HTR-8/SVneo (cell line): ENCODE measurements around the gene SREK1.
"Not testable (repeated sequence)": the region's sequence is repeated elsewhere in the genome, so short reads cannot be mapped to it uniquely, and the experiment has no call there.

Source experiments
- DNase-seq: peaks from one replicate; pipeline ENCODE4 v3.0.0; 2011; ENCODE audit warnings: low spot score, mixed read lengths; ENCODE audit not compliant: insufficient read length
- FAIRE-seq: peaks from 2 replicates; lab custom pipeline; 2011; peaks lifted over from hg19 to GRCh38; lab: Jason Lieb, UNC

Gene SREK1, protein sequence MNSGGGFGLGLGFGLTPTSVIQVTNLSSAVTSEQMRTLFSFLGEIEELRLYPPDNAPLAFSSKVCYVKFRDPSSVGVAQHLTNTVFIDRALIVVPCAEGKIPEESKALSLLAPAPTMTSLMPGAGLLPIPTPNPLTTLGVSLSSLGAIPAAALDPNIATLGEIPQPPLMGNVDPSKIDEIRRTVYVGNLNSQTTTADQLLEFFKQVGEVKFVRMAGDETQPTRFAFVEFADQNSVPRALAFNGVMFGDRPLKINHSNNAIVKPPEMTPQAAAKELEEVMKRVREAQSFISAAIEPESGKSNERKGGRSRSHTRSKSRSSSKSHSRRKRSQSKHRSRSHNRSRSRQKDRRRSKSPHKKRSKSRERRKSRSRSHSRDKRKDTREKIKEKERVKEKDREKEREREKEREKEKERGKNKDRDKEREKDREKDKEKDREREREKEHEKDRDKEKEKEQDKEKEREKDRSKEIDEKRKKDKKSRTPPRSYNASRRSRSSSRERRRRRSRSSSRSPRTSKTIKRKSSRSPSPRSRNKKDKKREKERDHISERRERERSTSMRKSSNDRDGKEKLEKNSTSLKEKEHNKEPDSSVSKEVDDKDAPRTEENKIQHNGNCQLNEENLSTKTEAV

DNA sequence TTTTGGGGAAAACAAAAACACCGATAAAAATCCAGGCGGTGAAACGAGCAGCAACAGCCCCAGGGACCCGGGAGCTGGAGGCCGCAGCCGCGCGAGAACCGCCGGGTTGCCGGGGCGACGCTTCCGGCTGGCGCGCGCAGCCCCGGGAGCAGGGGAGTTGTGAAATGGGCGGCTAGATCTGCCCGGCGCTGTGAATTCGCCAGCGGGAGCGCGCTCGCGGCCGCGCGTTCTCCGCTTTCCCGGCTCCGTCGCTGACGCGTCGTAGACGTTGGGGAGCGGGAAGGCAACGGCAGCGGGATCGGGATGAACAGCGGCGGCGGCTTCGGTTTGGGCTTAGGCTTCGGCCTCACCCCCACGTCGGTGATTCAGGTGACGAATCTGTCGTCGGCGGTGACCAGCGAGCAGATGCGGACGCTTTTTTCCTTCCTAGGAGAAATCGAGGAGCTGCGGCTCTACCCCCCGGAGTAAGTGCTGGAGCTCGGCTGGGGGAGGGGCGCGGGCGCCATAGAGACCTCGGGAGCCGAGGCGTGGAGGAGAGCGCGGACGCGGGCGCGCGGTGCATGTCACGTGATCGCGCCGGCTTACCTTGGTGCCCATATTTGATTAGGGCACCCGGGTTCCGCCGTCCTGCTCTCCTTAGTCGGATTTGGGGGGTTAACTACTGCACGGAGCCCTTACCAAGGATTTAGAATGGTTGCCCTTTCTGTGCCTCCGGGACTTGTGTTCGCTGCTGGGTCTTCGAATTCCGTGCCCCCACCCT lies at the start of gene SREK1:
Gene SREK1, plus strand, starts transcription at position 227 of the 760 bp plus-strand sequence. Its CDS starts 77 bp downstream, at position 304.
- DNase-seq (peak; percentile 93), FAIRE-seq (peak; percentile 51)

DNA sequence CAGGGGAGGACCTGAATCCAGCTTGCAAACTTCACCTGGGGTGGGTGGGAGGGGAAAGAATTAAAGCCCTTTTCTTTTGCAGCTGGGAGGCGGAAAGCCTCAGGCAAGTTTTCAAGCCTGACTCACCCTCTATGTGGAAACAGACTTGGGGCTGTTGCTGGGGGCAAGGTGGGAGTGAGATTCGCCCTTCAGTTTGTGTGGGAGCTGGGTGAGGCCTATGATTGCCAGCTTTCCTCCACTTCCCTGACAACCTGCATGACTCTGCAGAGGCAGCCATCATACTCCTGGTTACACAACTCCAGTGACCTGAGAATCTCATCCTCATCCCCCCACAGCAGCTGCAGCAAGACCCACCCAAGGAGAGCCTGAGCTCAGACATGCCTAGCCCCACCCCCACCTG lies 43.2 kb upstream of the SREK1 start:
- no peak for FAIRE-seq
- DNase-seq: no peak

DNA sequence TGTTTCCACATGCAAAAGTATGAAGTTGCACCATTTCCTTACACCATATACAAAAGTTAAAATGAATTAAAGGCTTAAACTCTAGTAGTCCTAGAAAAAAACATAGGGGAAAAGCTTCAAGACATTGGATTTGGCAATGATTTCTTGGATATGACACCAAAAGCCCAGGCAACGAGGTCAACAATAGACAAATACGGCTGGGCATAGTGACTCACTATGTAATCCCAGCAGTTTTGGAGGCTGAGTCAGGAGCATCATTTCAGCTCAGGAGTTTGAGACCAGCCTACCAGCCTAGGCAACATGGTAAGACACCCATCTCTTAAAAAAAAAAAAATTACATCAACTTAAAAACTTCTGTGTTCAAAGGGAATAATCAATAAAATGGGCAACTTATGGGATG lies 30.9 kb upstream of the SREK1 start:
- DNase-seq (no peak), FAIRE-seq (no peak)

DNA sequence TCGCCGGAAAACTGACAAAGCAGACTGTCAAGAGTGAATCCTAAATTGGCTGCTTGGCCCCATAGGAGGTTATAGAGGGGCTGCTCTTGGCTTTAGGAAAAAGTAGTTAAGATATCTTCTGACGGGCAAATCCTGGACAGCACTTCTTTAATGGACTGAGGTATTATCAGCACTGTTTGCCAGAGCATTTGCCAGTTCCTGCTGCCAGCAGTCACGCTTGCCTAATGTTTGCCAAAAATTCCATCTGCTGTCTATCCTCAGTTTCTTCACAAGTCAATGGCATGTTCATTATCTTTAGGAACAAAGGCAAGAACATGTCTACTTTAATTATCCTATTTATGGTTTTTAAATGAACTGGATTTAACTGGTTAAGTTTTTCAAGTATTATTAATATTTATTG lies 25.8 kb upstream of the SREK1 start:
- FAIRE-seq (no peak), DNase-seq (no peak)

DNA sequence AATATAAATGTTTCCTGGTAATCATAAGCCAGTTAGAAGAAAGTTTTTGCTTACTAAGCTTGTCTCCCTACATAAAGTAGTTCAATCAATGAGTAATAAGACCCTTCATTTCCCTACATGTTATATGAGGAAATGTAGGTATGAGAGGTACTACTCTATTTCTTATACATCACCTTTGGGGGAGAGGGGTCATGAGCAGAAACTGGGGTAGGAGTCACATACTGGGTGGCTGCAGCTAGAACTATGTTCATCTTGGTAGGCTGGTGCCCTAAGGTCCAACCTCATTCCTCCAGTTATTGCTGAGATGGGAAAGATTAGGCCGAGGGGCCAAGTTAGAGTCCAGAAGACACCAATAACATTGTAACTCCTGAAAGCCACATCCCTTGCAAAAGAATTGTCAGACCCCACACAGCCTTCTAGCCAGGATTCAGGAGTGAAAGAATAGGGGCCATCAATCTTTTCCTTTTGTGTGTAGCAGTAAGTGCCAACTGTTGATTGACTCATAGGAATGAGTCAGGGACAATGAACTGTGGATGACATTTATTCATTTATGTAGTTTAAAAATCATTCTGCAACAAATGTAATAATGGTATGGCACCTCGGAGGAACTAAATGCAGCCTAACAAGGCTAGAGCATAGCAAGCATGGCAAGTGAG lies 21.6 kb upstream of the SREK1 start:
- FAIRE-seq: peak; percentile 44
- DNase-seq: no peak

DNA sequence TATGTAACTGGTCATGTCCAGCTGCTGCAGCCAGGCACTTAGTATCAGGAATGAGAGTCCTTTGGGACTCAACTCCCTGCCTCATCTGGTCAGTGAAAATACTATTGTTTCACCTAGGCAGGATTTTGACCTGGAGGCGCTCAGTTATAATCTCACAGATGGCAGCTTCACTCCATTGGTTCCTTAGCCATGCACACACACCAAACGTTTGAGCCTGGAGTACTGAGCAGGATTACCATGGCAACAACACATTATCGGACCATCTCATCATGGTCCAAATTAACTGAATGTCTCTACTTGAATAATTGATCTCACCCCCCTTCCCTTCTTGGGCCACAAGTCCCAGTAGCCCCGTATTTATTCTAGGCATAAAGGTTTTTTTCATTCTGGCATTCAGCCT lies 15.0 kb upstream of the SREK1 start:
- DNase-seq: no peak
- no peak for FAIRE-seq

DNA sequence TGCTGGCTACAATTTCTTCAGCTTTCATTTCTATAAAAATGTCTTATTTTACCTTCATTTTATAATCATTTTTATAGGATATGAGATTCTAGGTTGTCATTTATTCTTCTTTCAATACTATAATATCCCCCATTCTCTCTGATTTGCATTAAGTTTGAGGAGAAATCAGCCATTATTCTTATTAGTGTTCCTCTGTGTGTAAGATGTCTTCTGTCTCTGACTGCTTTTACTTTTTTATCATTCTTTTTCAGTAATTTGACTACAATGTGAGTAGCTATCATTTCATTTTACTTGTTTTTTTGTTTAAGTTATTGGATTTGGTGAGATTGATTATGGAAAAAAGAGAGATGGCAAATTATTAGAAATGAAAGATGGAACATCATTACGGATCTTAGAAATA lies 13.6 kb upstream of the SREK1 start:
- no peak for FAIRE-seq
- no peak for DNase-seq

DNA sequence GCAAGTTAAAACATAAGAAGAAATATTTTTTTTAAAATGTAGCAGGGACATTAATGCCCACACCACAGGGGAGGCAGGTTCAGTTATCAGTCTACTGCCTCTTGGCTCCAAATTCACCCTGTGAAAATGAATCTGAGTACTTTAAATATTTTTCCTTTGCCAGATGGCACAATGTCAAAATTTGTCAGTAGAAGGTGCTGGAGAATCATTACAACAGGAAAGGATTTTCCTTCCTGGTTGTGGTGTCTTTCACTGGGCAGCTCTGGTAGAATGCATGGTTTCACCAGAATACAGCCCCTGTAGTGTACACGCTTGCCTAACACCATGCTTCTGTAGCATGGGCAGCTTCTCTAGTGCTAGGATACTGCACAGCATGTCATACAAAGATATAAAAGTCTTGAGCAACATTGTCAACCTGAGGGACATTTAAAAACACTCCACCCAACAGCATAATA lies 9.7 kb upstream of the SREK1 start:
- DNase-seq: no peak
- no peak for FAIRE-seq

DNA sequence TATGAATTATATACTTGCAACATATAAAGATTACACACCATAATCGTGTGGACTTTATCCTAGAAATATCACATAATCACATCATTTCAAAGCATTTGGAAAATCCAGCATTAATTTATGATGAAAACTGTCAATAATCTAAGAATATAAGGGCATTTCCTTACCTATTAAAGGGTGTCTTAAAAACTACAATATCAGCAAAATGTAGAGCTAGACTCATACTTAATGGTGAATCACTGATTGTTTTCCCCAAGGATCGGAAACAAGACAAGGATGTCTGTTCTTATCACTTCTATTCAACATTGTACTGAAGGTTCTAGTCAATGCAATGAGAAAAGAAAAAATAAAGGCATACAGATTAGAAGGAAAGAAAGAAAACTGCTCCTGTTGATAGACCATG lies 8.0 kb upstream of the SREK1 start:
- no peak for FAIRE-seq
- no peak for DNase-seq

DNA sequence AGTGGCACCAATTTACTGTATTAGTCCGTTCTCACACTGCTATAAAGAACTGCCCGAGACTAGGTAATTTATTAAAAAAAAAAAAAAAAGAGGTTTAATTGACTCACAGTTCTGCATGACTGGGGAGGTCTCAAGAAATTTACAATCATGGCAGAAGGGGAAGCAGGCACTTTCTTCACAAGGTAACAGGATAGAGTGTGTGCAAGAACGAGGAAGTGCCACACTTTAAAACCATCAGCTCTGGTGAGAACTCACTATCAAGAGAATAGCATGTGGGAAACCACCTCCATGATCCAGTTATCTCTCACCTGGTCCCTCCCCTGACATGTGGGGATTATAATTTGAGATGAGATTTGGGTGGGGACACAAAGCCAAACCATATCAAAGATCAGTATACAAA lies 7.2 kb upstream of the SREK1 start:
- FAIRE-seq, DNase-seq: not testable (repeated sequence)

DNA sequence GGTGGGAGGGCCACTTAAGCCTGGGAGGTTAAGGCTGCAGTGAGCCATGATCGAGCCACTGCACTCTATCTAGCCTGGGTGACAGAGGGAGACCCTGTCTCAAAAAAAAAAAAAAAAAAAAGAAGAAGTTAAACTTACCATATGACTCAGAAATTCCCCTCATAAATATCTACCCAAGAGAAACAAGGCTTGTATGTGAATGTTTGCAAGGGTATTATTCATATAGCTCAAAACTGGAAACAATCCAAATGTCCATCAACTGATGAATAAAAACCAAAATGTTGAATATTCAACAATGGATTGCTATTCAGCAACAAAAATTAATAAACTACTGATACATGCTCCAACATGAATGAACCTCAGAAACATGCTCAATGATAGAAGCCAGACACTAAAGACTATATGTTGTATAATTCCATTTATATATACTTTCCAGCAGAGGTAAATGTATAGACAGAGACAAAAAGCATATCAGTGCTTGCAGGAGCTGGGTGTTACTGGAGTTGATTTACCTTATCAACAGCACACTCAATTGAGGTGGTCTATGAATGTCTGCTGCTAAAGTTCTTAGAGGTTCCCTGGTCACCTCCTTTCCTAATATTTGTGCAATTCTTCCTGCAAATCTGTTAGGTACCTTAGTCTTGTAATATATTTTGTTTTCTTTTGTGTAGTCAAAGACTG lies 5.3 kb upstream of the SREK1 start:
- DNase-seq (no peak), FAIRE-seq (no peak)

DNA sequence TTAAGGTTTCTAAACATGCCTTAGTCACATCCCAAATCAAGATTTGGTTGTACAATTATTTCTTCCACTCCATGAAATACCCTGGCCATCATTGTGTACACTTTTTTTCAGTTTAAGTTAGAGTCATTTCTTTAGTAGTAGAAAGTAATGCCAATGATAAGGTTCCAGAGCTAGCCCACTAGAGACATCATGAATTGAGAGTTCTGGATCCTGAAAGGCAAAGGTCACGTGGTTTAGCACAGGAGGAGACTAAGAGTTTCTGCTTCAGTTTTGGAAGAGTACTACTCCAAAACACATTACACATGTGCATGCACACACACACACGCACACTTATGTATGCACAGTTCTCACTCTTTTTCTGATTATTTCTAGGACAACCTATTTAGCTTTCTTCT lies 4.8 kb upstream of the SREK1 start:
- DNase-seq (no peak), FAIRE-seq (no peak)

DNA sequence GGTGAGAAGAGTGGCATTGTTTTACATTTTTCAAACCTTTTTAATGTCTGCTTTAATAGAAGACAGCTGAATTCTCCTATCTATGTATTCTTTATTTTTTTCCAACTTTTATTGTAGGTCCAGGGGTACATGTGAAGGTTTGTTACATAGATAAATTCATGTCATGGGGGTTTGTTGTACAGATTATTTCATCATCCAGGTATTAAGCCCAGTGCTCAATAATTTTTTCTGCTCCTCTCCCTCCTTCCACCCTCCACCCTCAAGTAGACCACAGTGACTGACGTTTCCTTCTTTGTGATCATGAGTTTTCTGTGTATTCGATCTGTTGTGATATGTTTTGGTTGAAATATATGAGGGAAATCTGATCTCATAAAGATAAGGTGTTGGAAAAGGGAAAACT lies 1.7 kb upstream of the SREK1 start:
- FAIRE-seq (no peak), DNase-seq (no peak)

DNA sequence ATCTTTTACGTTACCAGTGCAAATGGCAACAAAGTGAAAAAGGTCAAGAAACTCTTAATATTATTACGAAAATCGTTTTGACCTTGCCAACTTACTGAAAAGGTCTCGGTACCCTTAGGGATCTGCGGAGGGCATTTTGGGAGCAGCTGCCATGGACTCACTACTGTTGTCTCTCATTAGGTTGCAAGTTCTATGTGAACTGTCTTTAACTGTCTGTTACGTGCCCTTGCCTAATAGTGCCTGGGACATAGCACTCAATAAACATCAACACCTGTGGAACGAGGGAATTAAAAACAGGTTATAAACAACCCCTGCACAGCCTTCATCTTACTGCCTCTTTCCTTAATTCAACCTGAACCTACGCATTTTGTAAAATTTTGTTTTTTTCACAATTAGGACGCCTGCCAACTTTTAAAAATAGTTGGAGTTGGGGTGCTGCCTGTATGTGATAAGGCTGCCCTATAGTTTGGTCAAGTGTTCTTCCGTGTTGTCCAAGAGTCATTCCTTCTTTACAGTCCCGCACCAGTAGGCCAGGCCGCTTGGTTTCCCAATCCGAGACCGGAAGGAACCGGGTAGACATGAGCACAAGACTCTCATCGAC lies 527 bp upstream of the SREK1 start:
- no peak for DNase-seq
- no peak for FAIRE-seq

DNA sequence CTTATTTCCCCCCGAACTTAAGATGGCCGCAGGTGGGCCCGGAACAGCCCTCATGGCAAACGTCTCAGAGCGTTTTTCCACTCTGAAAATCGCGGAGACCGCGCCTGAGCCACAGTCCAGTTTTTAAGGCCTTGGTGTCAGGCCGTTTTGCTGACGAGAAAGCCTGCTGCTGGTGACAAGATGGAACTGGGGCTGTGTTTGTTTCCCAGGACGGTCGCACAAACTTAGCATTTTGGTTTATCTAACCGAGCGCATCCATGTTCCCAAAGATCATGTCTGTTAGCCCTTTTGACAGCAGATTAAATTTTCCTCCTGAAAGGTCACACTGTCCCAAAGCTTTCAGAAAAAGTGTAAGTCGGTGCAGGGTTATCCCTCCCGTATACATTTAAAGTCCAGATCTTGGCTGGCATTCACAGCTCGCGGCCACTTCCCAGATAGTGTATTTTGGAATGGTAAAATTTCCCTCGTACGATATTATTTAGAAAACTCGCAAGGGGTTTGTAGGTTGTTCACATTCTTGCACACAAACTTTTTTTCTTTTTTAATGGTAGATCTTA lies 812 bp downstream of the SREK1 start:
- DNase-seq (peak; percentile 20), FAIRE-seq (no peak)

DNA sequence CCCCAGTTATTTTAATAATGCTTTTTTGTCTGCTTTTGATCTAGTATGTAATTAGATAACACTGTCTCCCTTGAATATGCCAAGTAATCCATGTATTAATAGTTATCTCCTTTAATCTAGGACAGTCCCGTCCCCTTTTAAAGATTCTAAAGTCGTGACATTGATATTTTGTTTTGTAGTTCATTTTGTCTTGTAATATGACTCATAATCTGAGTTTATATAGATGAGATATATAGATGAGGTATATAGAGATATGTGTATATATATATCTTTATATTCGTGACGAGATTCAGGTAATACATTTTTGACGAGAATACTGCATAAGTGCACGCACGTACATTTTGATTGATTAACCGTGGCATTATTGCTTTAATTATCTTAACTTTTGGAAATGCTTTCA lies 1.6 kb downstream of the SREK1 start:
- DNase-seq (no peak), FAIRE-seq (no peak)

DNA sequence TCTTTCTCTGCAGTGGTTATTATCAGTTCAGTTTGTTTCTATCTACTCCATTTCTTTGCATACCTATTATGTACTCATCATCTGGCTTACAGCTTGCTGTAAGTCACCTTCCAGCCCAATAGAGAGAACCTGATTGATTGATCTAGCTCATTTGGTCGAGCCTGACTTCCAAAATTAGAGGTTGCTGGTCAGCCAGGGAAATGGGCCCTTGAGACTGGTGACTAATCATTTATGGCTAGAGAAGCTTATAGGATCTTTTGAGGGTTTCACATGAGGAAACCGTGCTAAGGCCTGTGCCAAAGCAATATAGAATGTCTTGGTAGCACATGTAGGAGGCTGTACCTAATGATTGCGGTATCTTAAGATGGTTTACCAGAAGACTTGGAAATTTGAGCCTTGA lies 5.8 kb downstream of the SREK1 start:
- no peak for FAIRE-seq

DNA sequence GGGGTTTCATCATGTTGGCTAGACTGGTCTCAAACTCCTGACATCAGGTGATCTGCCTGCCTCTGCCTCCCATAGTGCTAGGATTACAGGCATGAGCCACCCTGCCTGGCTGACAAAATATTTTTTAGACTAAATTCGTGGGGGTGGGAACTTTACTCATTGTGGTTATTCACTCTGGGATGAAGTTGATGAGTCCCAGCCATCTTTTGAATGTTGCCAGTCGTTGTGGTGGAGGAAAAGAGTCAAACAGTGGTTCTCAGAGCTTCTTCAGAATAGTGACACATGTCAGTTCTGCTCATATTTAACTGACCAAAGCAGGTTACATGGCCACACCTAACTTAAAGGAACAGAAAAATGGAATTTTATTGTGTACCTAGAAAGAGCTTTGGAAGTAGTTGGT lies 6.9 kb downstream of the SREK1 start:
- FAIRE-seq: no peak
- DNase-seq: no peak

More for the DNA sequence above, 5.8 kb downstream of the SREK1 start:
- no peak for DNase-seq

DNA sequence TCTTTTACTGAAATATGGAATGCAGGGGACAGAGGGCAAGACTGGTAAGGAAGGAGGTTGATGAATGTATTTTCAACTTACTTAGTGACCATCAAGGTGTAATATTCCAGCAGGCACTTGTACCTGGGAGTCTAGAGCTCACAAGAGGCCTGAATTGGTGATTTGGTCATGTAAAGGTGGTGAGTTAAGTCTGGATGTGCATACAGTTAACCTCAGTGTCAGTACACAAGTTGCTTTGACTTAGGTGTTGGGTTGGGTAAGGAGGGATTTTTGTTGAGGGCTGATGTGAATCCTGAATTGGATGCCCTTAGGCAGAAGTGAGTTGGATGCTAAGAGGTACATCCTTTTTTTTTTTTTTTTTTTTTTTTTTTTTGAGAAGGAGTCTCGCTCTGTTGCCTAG lies 7.4 kb downstream of the SREK1 start:
- no peak for FAIRE-seq

More for the DNA sequence above, 7.4 kb downstream of the SREK1 start:
- no peak for DNase-seq
